ENCODE data around the gene LTBP1. TPM values are rescaled to one million over a fixed set of nuclear protein-coding genes. Genes with fewer than 3 reads are reported as not detected.
"Not testable (repeated sequence)": the region's sequence is repeated elsewhere in the genome, so short reads cannot be mapped to it uniquely, and the experiment has no call there.

The LTBP1 gene
- total and polyA plus RNA-seq, 2 experiments from 2014 or later = 15.7 to 49.8 TPM

- H3K27me3 Mint-ChIP-seq (ENCODE audit: insufficient read depth, low read depth, poor library complexity) = peaks cover 2% of the 10 kb centered on the region
- no peak overlapping the region for H3K4me2 ChIP-seq
- no peak for TF ChIP-seq CREB1 (CRISPR knock-in tag; IDR thresholded peaks at IDR 0.05; ENCODE audit: low read depth)
- TF ChIP-seq EZH2 (IDR thresholded peaks at IDR 0.05; ENCODE audit: low read depth, unreplicated experiment) = no peak
- no peak for TF ChIP-seq ZNF462 (CRISPR knock-in tag; IDR thresholded peaks at IDR 0.05)
- no peaks in the 10 kb centered on the region for H3K36me3 ChIP-seq (ENCODE audit: insufficient read depth)
- no peaks in the 10 kb centered on the region for H3K9me2 ChIP-seq (ENCODE audit: insufficient read depth)
- H3F3A ChIP-seq (replicated peaks; ENCODE audit: low read depth) = no peaks in the 10 kb centered on the region
- no peak overlapping the region for H3K27ac ChIP-seq (ENCODE audit: low read depth)
- DNase-seq (ENCODE audit: low spot score) (no peak), ATAC-seq (no peak)
- no peaks in the 10 kb centered on the region for H3K4me1 ChIP-seq (ENCODE audit: insufficient read depth)
- H4K20me1 ChIP-seq (replicated peaks; ENCODE audit: insufficient read depth) = no peaks in the 10 kb centered on the region
- H3K27me3 ChIP-seq (ENCODE audit: insufficient read depth) = no peaks in the 10 kb centered on the region
- no peak overlapping the region for H3K27ac Mint-ChIP-seq
- no peak overlapping the region for H3K4me3 ChIP-seq
- H3K4me3 Mint-ChIP-seq = no peak overlapping the region
- H3K79me2 ChIP-seq (replicated peaks; ENCODE audit: insufficient read depth) = peaks cover 3% of the 10 kb centered on the region; the same call in 1 of the 2 replicates
- peaks cover 2% of the 10 kb centered on the region; the same call in 2 of the 3 replicates for H3K9me3 Mint-ChIP-seq
- peaks cover 4% of the 10 kb centered on the region; the same call in 2 of the 3 replicates for H3K36me3 Mint-ChIP-seq (ENCODE audit: low read depth)
- peaks cover 2% of the 10 kb centered on the region; the same call in 2 of the 3 replicates for H3K4me1 Mint-ChIP-seq
- no peak overlapping the region for H2AFZ ChIP-seq
These were observed 18.9 kb downstream of the LTBP1 start for GRCh38 chr2:32965523-32966171.

DNA sequence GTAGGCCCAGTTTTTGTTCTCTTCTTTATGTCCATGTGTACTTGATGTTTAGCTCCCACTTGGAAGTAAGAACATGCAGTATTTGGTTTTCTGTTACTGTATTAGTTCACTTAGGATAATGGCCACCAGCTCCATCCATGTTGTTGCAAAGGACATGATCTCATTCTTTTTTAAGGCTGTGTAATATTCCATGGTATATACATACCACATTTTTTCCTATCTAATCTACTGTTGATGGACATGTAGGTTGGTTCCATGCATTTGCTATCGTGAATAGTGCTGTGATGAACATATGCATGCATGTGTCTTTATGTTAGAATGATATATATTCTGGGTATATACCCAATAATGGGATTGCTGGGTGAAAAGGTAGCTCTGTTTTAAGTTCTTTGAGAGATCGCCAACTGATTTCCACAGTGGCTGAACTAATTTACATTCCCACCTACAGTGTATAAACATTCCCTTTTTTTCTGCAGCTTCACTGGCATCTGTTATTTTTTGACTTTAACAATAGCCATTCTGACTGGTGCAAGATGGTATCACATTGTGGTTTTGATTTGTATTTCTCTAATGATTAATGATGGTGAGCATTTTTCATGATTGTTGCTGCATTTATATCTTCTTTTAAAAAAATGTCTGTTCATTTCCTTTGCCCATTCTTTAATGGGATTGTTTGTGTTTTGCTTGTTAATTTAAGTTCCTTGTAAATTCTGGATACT, 22.9 kb downstream of the LTBP1 start:
- Mint-ChIP-seq H3K4me3 (no peak overlapping the region), H3K4me1 (no peaks in the 10 kb centered on the region), H3K9me3 (peaks cover 14% of the 10 kb centered on the region; the same call in 2 of the 3 replicates), H3K27ac (no peak overlapping the region), H3K27me3 (ENCODE audit: insufficient read depth, low read depth, poor library complexity) (peaks cover 2% of the 10 kb centered on the region), H3K36me3 (ENCODE audit: low read depth) (peaks cover 4% of the 10 kb centered on the region; the same call in 2 of the 3 replicates)
- DNase-seq (ENCODE audit: low spot score) (no peak), ATAC-seq (no peak)
- Histone ChIP-seq H3K9me2 (ENCODE audit: insufficient read depth) (no peaks in the 10 kb centered on the region), H3F3A (replicated peaks; ENCODE audit: low read depth) (no peaks in the 10 kb centered on the region), H3K27ac (ENCODE audit: low read depth) (no peak overlapping the region), H3K79me2 (replicated peaks; ENCODE audit: insufficient read depth) (peaks cover 21% of the 10 kb centered on the region), H3K4me2 (no peak overlapping the region), H3K36me3 (ENCODE audit: insufficient read depth) (no peaks in the 10 kb centered on the region), H3K4me1 (ENCODE audit: insufficient read depth) (no peaks in the 10 kb centered on the region), H4K20me1 (replicated peaks; ENCODE audit: insufficient read depth) (no peaks in the 10 kb centered on the region; the same call in 1 of the 2 replicates), H3K4me3 (no peak overlapping the region), H2AFZ (no peak overlapping the region), H3K27me3 (ENCODE audit: insufficient read depth) (no peaks in the 10 kb centered on the region)
- TF ChIP-seq ZNF114 (CRISPR knock-in tag; IDR thresholded peaks at IDR 0.05) (no peak), ZNF331 (CRISPR knock-in tag; IDR thresholded peaks at IDR 0.05; ENCODE audit: low read depth) (no peak), STAT1 (IDR thresholded peaks at IDR 0.05; ENCODE audit: unreplicated experiment) (no peak)

GRCh38 chr2:32973772-32974171, 27.0 kb downstream of the LTBP1 start:
- H3K9me2 ChIP-seq (ENCODE audit: insufficient read depth); H2AFZ ChIP-seq; H3K27me3 ChIP-seq (ENCODE audit: insufficient read depth); H3K27me3 Mint-ChIP-seq (ENCODE audit: insufficient read depth, low read depth, poor library complexity); H3K4me3 Mint-ChIP-seq; H3F3A ChIP-seq (replicated peaks; ENCODE audit: low read depth); H3K27ac Mint-ChIP-seq; DNase-seq (ENCODE audit: low spot score); H4K20me1 ChIP-seq (replicated peaks; ENCODE audit: insufficient read depth); H3K4me2 ChIP-seq; H3K36me3 ChIP-seq (ENCODE audit: insufficient read depth); H3K36me3 Mint-ChIP-seq (ENCODE audit: low read depth); H3K27ac ChIP-seq (ENCODE audit: low read depth); H3K4me1 Mint-ChIP-seq; H3K4me1 ChIP-seq (ENCODE audit: insufficient read depth); H3K4me3 ChIP-seq; ATAC-seq: not testable (repeated sequence)
- H3K79me2 ChIP-seq (replicated peaks; ENCODE audit: insufficient read depth) = peaks cover 21% of the 10 kb centered on the region
- peaks cover 16% of the 10 kb centered on the region; the same call in 2 of the 3 replicates for H3K9me3 Mint-ChIP-seq

Measured in GM23338 (cell line).